K562 treated with DMSO at 1 percent for 12 hours (cell line): ENCODE data around the gene TRIM28. TPM values are rescaled to one million over a fixed set of nuclear protein-coding genes. Genes with fewer than 3 reads are reported as not detected.

Source experiments
- total RNA-seq: library from RNA; unstranded; fragments of 300-600 nt; gene quantifications from 2 replicates; pipeline ENCODE4 v1.2.3, GENCODE V29; 2022; ENCODE audit not compliant: insufficient read depth

The TRIM28 gene
- 666 and 733 TPM in 2 replicates for total RNA-seq

DNA sequence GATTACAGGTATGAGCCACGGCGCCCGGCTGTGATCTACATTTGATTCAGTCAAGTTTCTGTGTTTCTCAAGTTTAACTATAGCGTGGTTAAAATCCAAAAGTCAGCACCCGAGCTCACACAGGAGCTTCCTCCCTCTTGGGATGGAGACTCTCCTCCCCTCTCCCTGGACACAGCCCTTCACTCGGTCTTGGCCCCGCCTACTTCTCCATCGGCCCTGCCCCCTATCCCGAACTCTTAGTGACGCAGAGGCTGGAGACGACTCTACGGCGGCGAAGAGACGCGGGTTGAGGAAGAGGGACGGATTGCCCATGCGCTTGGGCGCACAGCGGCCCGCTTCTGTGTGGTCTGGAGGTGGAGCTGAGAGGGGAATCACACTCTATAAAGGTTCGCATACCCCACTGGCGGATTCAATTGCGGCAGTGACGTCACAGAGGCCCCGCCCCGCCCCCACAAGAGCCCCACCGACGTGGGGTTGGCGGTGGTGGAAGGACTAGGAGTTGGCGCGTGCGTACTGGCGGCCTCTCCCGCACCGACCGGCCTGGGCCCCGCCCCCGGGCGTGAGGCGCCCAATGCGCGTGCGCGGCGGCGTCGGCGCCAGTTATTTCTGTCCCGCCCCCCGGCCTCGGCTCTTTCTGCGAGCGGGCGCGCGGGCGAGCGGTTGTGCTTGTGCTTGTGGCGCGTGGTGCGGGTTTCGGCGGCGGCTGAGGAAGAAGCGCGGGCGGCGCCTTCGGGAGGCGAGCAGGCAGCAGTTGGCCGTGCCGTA is at the start of gene TRIM28:
TSS of gene TRIM28 (plus strand) at position 239 of the 765 bp plus-strand sequence. CDS start 694 bp downstream, outside the sequence.

DNA sequence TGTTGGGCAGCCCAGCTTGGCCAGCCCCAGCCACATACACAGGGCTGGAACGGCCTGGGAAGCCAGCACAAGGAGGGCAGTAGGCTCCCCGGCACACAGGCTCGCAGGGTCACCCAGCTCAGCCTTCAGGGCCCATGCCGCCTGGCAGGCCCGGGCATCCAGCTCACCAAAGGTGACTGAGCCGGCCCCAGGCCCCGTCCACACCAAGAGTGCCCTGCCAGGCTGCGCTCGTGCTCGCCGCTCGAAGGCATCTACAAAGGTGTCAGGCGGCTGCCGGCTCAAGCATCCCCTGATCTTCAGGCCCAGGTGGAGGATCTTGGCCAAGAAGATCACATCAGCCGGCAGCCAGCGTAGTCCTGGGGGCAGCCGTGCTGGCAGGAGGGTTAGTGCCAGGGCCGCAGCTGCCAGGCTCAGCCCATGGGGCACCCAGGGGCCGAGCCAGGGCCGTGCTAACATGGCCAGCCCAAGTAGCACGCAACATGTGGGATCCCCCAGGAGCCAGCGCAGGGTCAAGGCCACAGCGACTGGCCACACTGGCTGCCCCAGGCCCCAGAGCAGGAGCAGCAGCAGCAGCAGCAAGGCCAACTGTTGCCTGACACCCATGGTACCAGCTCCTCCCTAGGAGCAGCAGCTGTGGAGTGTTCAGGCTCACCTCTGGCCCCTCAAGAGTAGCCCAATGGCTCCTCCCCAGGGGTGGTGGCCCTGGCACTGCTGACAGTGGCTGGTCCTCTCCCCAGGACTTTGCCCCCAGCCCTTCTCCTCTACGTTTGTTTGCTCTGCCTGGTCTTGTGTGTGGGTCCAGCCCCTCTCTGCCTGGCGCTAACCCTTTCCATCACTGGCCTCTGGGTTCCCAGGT is 32.3 kb upstream of the TRIM28 start, which contains the start of gene SLC27A5:
TSS of gene SLC27A5 (minus strand) at position 640 of the 856 bp plus-strand sequence. CDS start at position 603, 37 bp downstream.

DNA sequence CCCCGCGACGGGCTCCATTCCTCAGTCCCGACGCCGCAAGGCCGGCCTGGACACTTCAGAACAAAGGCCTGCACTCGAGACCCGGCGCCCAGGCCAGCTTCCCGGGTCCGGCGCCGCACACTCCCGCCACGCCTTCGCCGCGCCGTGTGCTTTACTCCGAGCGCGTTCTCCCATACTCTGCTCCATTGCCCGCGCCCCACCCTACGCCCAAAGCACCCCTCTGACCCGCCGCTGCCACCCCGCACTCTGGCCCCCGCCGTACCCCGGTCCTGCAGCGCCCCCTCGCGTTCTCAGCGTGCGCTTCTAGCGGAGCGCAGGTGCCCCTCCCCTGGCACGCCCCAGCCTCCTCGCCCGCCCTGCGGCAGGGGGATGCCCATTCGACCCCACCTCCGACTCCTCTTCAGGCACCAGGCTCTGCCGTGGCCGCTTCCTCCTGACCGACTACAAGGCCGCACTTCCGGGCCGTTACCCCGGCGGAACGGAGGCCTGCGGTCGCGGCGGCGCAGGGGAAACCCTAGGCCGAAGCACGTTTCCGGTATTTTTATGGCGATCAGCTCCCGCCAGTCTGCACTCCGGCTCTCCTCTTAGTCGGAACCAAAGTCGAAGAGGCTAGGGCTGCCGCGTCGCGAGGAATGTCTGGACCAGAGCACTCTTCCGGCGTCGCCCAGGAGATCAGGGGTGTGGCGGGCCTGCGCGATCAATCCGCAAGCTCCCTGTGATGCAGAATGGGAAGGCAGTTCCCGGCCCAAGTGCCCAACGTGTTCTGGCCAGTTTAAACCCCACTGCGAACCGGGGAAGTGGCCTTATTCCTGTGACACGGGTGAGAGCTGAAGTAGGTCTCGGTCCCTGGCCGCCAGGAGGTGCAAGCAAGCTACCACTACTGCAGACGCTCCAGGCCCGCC is 24.3 kb upstream of the TRIM28 start, which contains the start of gene ZBTB45:
TSS of gene ZBTB45 (minus strand) at position 456 of the 902 bp plus-strand sequence. CDS start 2,137 bp downstream, outside the sequence.

DNA sequence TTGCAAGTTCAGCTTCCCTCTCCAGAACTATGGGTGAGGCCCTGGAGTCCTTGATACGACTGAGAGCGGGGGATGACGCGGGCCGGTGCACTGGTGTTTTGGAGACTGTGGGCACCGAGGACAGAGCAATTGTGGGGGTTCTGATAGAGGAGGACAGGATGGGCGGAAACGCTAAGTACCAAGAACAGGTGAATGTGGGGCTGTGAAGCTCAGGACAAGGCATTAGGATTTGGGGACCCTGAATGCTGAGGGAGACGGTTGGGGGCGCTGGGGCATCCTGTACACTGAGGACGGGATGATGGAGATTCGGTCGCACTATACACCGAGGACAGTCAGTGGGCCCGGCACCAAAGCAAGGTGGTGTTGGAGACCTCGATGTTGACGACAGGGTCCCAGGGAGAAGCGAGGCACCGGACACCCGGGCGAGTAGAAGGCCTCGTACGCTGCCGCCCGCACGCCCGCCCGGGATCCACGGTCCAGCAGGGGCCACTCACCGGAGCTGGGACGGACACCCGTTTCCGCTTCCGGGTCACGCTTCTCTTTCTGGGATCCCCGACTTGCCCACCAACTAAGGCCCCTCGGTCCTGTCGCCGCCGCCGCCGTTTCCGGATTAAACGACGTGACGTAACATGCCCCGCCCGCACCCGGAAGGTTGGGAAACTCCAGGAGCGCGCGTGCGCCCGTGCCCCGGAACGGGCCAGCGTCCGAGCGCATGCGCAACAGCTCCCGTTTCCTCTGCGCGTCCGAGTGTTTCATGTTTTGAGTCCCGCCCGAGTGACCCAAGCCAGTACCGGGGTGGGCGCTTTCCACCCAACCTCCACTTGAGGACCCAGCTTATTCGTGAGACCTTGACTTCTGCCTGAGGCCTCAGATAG is 10.9 kb downstream of the TRIM28 start, which contains the start of gene CHMP2A:
TSS of gene CHMP2A (minus strand) at position 612 of the 875 bp plus-strand sequence. CDS start 893 bp downstream, outside the sequence.

DNA sequence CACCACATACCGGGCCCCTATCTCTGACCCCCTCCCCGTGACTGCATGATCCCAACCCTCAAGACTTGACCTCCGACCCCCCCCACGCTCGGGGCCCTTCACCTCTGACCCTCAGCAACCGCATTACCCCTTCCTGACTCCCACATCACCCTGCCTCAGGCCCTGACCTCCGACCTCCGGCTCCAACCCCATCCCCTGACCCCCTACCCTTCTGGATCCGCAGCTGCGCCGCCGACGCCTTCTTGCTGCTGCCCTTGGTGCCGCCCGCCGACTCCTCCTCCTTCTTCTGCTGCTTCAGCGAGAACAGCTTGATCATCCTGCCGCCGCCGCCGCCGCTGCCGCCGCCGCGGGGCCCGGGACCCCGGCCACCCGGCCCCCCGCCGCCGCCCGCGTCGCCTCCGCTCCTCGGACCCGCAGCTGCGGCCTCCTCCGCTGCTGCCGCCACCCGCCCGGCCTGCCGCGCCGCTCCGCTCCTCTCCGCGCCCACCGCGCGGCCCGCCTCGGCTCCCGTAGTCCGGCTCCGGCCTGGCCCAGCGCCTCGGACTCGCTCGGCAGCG is 14.3 kb downstream of the TRIM28 start, which contains the start of gene UBE2M:
TSS of gene UBE2M (minus strand) at position 546 of the 557 bp plus-strand sequence. CDS start at position 316, 230 bp downstream.

DNA sequence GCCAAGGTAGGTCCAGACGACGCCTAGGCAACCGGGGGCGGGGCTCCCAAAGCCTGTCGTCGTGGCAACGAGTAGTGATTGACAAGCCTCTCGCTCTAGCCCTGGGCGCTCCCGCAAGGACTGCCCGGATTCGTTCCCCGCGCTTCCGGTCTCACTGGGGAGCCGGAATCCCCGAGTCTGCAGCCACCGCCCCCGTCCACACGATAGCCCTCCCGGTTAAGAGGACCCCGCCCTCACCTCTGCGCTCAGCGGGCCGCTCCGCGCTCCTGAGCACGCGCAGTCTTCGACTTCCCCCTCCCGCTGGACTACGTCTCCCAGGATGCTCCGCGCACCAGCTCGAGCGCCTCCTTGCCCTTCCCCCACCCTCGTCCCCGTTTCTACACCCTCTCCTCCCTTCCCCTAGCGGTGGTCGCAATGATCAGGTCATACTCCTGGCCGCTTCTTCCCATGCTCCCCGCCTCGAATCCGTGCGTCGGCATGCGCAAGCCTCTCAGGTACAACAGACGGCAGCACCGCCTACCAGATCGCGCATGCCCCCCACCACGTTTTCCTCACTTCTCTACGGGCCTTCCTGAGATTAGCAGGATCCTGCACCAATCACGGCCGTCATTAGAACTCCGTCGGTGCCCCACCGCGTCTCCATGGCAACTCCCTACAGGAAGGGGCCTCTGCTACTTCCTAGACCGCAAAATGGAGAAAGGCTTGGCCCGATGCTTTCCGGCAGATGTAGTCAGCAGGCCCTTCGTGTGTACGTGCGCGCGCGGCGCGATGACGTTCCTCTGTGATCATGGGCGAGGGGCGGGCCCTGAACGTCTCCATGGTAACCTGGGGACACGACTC is 29.2 kb downstream of the TRIM28 start, which contains the start of gene MZF1:
TSS of gene MZF1 (minus strand) at position 518 of the 840 bp plus-strand sequence. CDS start 1,946 bp downstream, outside the sequence.

Other genes with a start within 250 kb of the TRIM28 start
- gene ERVK3-1, start 238.7 kb upstream of the TRIM28 start, total RNA-seq: 88.3 and 106 TPM in 2 replicates
- 1.4 and 3.5 TPM in 2 replicates for gene ZSCAN22, start 217.1 kb upstream of the TRIM28 start, total RNA-seq
- gene A1BG, start 190.6 kb upstream of the TRIM28 start, total RNA-seq: 45.3 and 79.2 TPM in 2 replicates
- gene ZNF497, start 181.3 kb upstream of the TRIM28 start, total RNA-seq: 2.4 and 4.5 TPM in 2 replicates
- 3.3 and 3.6 TPM in 2 replicates for gene ZNF837, start 163.0 kb upstream of the TRIM28 start, total RNA-seq
- gene RPS5, start 156.8 kb upstream of the TRIM28 start, total RNA-seq: 4,498 and 7,272 TPM in 2 replicates
- not detected in 2 replicates for gene RNF225, start 148.4 kb upstream of the TRIM28 start, total RNA-seq
- gene ZNF584, start 135.4 kb upstream of the TRIM28 start, total RNA-seq: 7.4 and 21.7 TPM in 2 replicates
- 0.32 and 0.47 TPM in 2 replicates for gene ZNF132, start 103.9 kb upstream of the TRIM28 start, total RNA-seq
- gene ZNF324B, start 92.4 kb upstream of the TRIM28 start, total RNA-seq: 1.8 and 5.1 TPM in 2 replicates
- 8.4 and 11.7 TPM in 2 replicates for gene ZNF324, start 77.0 kb upstream of the TRIM28 start, total RNA-seq
- gene ZNF446, start 67.7 kb upstream of the TRIM28 start, total RNA-seq: 8.1 and 13.6 TPM in 2 replicates
- gene SLC27A5, start 32.1 kb upstream of the TRIM28 start, total RNA-seq: 20.0 and 25.4 TPM in 2 replicates
- gene ZBTB45, start 24.3 kb upstream of the TRIM28 start, total RNA-seq: 11.0 and 15.4 TPM in 2 replicates
- gene CHMP2A, start 11.0 kb downstream of the TRIM28 start, total RNA-seq: 148 and 177 TPM in 2 replicates
- gene UBE2M, start 14.5 kb downstream of the TRIM28 start, total RNA-seq: 113 TPM in 2 replicates
- 9.7 and 16.9 TPM in 2 replicates for gene MZF1, start 29.3 kb downstream of the TRIM28 start, total RNA-seq